ENCODE measurements around the gene ALX4. TPM values are rescaled to one million over a fixed set of nuclear protein-coding genes. Genes with fewer than 3 reads are reported as not detected.

The ALX4 gene
- total RNA-seq, 1 donor from 2014 or later: not detected

DNA sequence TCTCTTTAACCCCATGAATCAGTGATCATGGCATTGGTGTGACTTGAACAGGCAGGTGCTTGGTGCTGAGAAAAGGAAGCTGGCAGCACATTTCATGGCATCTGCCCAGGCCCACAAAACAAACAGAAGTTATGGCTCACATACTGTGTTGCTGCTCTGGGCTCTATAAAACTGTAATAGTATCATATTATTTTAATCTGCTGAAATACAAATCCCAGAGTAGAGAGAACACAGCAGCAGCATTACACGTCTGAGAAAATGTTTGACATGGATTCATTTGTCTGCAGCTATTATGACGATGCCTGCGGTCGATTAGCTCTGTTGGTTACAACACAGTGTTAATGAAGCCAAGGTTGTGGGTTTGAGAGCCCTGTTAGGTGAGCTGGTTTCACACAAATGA is 80.8 kb downstream of the ALX4 start:
- no peak for ATAC-seq
- intact Hi-C loops (cut with DNase I): no loop called here
- no peaks in the 10 kb centered on the region for H3K9me3 ChIP-seq
- no peak overlapping the region for H3K4me3 ChIP-seq
- peaks cover 9% of the 10 kb centered on the region for H3K36me3 ChIP-seq
- no peak overlapping the region for H3K27ac ChIP-seq
- no peaks in the 10 kb centered on the region for H3K4me1 ChIP-seq
- no peaks in the 10 kb centered on the region for H3K27me3 ChIP-seq
- no peak for DNase-seq
- TF ChIP-seq, protein P1, sequence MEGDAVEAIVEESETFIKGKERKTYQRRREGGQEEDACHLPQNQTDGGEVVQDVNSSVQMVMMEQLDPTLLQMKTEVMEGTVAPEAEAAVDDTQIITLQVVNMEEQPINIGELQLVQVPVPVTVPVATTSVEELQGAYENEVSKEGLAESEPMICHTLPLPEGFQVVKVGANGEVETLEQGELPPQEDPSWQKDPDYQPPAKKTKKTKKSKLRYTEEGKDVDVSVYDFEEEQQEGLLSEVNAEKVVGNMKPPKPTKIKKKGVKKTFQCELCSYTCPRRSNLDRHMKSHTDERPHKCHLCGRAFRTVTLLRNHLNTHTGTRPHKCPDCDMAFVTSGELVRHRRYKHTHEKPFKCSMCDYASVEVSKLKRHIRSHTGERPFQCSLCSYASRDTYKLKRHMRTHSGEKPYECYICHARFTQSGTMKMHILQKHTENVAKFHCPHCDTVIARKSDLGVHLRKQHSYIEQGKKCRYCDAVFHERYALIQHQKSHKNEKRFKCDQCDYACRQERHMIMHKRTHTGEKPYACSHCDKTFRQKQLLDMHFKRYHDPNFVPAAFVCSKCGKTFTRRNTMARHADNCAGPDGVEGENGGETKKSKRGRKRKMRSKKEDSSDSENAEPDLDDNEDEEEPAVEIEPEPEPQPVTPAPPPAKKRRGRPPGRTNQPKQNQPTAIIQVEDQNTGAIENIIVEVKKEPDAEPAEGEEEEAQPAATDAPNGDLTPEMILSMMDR (IDR thresholded peaks at IDR 0.05): no peak

DNA sequence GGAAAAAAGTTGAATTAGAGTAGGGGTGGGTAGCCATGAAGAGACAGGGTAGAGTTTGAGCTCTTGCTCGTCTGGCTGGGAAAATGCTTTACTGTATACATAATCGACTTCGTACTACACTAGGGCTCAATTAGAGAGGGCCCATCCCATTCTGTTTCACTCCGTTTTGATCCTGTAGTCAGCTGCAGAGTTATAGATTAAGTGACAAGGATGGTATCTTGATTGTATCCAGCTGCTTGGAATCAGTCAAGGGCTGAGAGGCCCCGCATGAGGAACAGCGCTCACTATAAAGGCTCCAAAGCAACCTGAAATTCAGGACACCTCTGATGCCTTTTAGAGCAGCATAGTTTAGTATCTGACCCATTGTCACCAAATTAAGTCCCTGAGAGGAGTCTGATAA is 81.6 kb downstream of the ALX4 start:
- H3K4me1 ChIP-seq: no peaks in the 10 kb centered on the region
- no peaks in the 10 kb centered on the region for H3K27me3 ChIP-seq
- H3K4me3 ChIP-seq: no peak overlapping the region
- intact Hi-C loops (cut with DNase I): no loop called here
- H3K9me3 ChIP-seq: no peaks in the 10 kb centered on the region
- no peak overlapping the region for H3K27ac ChIP-seq
- ATAC-seq (no peak), DNase-seq (no peak)
- peaks cover 9% of the 10 kb centered on the region for H3K36me3 ChIP-seq
- TF ChIP-seq, protein P1 (IDR thresholded peaks at IDR 0.05): no peak

DNA sequence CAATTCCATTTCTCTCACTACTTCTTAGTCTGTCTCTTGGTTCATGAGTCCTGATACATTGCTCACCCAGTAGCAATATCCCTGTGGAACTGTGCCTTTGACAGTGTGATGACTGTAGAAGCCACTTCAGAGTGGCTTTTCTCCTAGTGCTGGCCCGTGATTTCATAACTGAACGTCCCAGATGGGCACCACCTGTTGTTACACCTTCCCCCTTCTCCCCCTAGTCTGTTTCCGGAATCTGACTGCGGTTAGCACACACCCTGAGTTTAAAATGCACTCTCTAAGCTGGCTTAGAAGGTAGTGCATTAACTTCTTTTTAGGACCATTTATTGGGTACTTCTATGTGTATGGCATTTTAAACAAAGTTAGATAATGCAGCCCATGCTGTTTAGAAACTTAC is 83.0 kb downstream of the ALX4 start:
- Histone ChIP-seq H3K36me3 (no peaks in the 10 kb centered on the region), H3K27ac (no peak overlapping the region), H3K4me1 (no peaks in the 10 kb centered on the region), H3K4me3 (no peak overlapping the region), H3K9me3 (no peaks in the 10 kb centered on the region), H3K27me3 (no peaks in the 10 kb centered on the region)
- intact Hi-C loops (cut with DNase I): no loop called here
- TF ChIP-seq, protein P1 (IDR thresholded peaks at IDR 0.05): no peak
- DNase-seq (no peak), ATAC-seq (no peak)

DNA sequence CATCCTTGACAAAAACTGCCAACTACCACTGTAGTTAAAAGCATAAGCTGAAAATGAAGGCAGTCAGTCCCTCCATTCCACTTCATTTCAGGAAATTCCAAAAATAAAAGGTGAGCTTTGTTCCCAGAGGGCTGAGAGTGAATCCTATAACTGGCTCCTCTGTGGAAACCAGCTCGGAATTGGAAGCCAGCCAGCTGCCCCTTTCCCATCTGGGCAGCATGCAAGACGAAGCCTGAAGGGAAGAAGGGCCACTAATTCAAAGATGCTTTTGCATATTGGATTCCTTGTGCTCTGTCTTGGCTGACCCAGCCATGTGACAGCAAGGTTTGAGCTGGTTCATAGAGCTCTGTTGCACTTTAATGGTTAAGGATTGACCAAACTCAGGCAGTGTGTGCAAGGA is 83.4 kb downstream of the ALX4 start:
- Histone ChIP-seq H3K36me3 (no peaks in the 10 kb centered on the region), H3K4me3 (no peak overlapping the region), H3K27ac (no peak overlapping the region), H3K27me3 (no peaks in the 10 kb centered on the region), H3K4me1 (no peaks in the 10 kb centered on the region), H3K9me3 (no peaks in the 10 kb centered on the region)
- DNase-seq (no peak), ATAC-seq (no peak)
- intact Hi-C loops (cut with DNase I): no loop called here
- TF ChIP-seq, protein P1 (IDR thresholded peaks at IDR 0.05): no peak

DNA sequence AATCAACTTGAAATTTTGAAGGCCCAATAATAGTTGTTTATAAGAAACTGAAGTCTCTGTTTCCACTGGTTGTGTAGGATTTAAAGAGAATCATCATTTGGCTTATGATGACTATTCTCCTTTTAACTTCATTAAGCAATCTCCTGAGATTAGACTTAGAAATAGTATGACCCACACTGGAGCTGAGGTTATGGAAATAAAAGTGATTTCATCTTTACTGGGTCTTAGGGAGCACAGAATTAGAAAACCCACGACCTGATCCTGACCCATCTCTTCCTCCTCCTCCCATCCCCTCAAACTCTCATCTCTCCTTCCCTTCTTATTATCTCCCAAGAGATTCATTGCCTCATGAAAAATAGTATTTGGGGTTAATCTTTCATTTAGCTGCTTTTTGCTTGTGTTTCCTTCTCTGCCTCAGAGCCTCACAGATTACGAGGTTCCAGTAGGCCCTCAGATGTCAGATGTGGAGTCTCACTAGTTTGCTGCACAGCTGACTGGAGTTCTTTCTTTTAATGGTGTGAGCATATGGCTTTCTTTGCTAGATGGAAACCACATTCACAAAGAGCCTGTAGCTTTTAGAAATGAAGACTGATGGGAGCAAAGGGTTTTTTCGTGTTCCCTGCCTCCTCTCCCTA is 85.0 kb downstream of the ALX4 start:
- TF ChIP-seq, protein P1 (IDR thresholded peaks at IDR 0.05): no peak
- ATAC-seq (no peak), DNase-seq (no peak)
- intact Hi-C loops (cut with DNase I): no loop called here
- no peaks in the 10 kb centered on the region for H3K27me3 ChIP-seq
- no peak overlapping the region for H3K27ac ChIP-seq
- H3K9me3 ChIP-seq: no peaks in the 10 kb centered on the region
- no peak overlapping the region for H3K4me3 ChIP-seq
- H3K36me3 ChIP-seq: no peaks in the 10 kb centered on the region
- no peaks in the 10 kb centered on the region for H3K4me1 ChIP-seq

DNA sequence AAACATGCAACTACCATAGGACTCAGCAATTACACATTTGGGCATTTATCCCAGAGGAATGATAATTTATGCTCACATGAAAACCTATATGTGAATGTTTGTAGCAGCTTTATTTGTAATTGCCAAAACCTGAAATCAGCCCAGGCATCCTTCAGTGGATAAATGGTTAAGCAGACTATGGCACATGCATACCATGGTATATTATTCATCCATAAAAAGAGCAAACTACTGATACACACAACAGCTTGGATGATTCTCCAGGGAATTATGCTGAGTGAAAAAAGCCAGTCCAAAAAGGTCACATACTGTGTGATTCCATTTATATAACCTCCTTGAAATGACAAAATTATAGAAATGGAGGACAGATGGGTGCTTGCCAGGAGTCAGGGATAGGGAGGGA is 86.7 kb downstream of the ALX4 start:
- intact Hi-C loops (cut with DNase I): no loop called here
- Histone ChIP-seq H3K4me1 (no peaks in the 10 kb centered on the region), H3K27me3 (no peaks in the 10 kb centered on the region), H3K36me3 (no peaks in the 10 kb centered on the region), H3K27ac (no peak overlapping the region), H3K4me3 (no peak overlapping the region), H3K9me3 (no peaks in the 10 kb centered on the region)
- TF ChIP-seq, protein P1 (IDR thresholded peaks at IDR 0.05): no peak
- DNase-seq (no peak), ATAC-seq (no peak)
